HG02798 (cell line): Measurements from ENCODE around the gene KIR3DL2.
"Not testable (repeated sequence)": the region's sequence is repeated elsewhere in the genome, so short reads cannot be mapped to it uniquely, and the experiment has no call there.

ENCODE experiments used
- ATAC-seq: cut with Tn5 transposase; IDR thresholded peaks from one replicate; pipeline ENCODE4 v1.9.1; 2021; ENCODE audit warnings: mild to moderate bottlenecking; ENCODE audit not compliant: unreplicated experiment, poor library complexity

Gene KIR3DL2

DNA sequence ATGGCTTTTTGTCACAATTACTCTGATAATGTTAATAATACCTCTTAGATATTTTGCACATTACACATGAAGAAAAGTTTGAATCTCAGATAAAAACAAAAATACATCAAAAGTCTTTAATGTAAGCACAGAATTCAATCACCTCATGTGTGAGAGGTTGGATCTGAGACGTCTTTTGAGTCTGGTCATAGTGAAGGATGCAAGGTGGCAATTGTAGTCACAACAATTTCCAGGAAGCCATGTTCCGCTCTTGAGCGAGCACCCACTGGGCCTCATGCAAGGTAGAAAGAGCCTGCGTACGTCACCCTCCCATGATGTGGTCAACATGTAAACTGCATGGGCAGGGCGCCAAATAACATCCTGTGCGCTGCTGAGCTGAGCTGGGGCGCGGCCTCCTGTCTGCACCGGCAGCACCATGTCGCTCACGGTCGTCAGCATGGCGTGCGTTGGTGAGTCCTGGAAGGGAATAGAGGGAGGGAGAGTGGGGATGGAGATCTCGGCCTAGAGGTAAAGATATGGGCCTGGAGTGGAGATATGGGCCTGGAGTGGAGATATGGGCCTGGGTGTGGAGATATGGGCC lies at the start of gene KIR3DL2:
TSS of gene KIR3DL2 (plus strand) at position 383 of the 580 bp plus-strand sequence. CDS start at position 416, 33 bp downstream.
- not testable (repeated sequence) for ATAC-seq

DNA sequence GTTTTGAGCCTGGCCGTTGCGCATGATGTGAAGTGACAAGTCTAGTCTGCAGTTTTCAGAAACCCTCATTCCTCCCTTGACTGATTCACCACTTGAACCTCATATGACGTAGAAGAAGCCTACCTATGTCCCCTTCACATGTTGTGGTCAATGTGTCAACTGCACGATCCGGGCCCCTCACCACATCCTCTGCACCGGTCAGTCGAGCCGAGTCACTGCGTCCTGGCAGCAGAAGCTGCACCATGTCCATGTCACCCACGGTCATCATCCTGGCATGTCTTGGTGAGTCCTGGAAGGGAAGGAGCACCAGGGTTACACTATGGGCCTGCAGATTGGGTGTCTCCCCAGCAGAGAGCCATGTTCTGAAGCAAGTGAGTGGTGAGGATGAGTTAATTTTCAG lies 46.8 kb upstream of the KIR3DL2 start, which contains the start of gene KIR2DL4:
TSS of gene KIR2DL4 (plus strand) at position 201 of the 400 bp plus-strand sequence. CDS start at position 243, 42 bp downstream.
- ATAC-seq = no peak

DNA sequence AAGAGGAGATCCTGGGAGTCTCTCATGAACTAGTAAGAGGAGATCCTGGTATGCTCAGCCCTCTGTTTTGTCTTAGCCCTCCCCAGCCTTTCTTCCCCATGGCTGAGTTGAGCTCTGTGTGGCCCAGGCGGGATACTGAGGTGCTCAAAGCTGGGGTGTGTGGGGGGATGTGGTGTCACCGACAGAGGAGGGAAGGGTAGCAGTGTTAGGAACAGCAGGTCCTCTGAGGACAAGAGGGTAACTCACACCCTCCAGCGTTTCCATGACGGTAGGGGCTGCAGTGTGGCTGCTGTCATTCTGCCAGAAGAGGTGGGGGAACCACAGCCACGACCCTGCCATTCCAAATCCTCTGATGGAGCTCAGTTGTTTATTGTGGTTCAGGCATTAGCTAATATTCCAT lies 46.1 kb upstream of the KIR3DL2 start:
- no peak for ATAC-seq

DNA sequence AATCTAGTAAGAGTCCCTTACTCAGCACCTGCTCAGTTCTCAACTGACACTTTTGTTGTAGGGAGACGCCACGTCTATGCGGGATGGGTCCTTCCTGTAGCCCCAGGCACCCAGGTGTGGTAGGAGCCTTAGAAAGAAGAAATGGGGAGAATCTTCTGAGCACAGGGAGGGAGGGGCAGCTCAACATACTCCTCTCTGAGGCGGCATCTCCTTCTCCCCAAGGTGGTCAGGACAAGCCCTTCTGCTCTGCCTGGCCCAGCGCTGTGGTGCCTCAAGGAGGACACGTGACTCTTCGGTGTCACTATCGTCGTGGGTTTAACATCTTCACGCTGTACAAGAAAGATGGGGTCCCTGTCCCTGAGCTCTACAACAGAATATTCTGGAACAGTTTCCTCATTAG lies 45.7 kb upstream of the KIR3DL2 start:
- no peak for ATAC-seq

DNA sequence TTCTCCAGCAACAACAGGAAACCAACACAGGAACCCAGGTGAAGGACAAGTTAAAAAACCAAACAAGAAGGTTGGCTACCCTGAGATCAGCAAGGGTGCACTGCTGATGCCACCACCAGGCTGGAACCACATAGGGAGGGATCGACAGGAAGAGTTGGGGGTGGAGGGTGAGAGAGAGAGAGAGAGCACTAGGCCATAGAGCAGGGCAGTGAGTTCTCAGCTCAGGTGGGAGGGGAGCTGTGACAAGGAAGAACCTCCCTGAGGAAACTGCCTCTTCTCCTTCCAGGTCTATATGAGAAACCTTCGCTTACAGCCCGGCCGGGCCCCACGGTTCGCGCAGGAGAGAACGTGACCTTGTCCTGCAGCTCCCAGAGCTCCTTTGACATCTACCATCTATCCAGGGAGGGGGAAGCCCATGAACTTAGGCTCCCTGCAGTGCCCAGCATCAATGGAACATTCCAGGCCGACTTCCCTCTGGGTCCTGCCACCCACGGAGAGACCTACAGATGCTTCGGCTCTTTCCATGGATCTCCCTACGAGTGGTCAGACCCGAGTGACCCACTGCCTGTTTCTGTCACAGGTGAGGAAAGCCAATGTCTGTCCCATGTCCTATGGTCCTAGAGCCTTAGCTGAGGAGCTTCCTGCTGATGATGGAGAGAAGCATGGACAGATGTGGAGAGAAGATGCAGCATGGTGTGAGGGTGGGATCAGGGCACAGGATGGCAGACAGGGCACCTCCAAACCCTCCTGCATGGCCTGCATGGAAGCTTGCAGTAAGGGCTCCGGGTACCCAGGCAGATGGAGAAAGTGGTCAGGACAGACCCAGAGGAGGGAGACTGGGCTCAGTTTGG lies 44.4 kb upstream of the KIR3DL2 start:
- ATAC-seq = no peak

DNA sequence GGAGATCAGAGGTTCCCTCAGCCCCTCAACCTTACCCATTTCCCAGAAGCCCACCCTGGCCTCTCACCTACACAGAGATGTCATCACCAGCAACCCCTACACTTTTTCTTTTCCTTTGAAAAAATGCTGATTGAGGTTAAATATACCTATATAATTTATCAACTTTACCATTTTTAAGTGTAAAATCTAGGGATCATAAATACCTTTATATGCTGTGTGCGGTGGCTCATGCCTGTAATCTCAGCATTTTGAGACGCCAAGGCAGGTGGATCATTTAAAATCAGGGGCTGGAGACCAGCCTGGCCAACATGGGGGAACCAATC lies 43.8 kb upstream of the KIR3DL2 start:
- no peak for ATAC-seq

DNA sequence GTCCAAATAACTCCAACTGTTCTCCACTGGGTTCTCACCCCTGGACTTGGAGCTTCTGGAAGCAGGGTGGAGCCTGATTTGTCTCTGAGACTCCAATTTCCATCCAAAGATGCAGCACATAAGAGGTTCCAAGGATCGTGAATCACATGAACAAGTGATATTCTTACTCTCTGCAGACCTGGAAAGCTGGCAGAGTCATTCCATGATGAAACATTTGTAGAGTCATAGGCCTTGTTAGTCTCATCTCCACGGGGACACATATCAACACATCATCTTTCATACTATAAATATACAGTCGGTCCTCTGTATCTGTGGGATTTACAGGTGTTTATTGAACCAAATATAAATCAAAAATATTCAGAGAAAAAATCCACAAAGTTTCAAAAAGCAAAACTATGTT lies 35.7 kb upstream of the KIR3DL2 start:
- not testable (repeated sequence) for ATAC-seq

DNA sequence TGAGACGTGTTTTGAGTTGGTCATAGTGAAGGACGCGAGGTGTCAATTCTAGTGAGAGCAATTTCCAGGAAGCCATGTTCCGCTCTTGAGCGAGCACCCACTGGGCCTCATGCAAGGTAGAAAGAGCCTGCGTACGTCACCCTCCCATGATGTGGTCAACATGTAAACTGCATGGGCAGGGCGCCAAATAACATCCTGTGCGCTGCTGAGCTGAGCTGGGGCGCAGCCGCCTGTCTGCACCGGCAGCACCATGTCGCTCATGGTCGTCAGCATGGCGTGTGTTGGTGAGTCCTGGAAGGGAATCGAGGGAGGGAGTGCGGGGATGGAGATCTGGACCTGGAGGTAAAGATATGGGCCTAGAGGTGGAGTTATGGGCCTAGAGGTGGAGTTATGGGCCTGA lies 34.0 kb upstream of the KIR3DL2 start, which contains the start of gene KIR3DL1:
TSS of gene KIR3DL1 (plus strand) at position 218 of the 400 bp plus-strand sequence.
- not testable (repeated sequence) for ATAC-seq

DNA sequence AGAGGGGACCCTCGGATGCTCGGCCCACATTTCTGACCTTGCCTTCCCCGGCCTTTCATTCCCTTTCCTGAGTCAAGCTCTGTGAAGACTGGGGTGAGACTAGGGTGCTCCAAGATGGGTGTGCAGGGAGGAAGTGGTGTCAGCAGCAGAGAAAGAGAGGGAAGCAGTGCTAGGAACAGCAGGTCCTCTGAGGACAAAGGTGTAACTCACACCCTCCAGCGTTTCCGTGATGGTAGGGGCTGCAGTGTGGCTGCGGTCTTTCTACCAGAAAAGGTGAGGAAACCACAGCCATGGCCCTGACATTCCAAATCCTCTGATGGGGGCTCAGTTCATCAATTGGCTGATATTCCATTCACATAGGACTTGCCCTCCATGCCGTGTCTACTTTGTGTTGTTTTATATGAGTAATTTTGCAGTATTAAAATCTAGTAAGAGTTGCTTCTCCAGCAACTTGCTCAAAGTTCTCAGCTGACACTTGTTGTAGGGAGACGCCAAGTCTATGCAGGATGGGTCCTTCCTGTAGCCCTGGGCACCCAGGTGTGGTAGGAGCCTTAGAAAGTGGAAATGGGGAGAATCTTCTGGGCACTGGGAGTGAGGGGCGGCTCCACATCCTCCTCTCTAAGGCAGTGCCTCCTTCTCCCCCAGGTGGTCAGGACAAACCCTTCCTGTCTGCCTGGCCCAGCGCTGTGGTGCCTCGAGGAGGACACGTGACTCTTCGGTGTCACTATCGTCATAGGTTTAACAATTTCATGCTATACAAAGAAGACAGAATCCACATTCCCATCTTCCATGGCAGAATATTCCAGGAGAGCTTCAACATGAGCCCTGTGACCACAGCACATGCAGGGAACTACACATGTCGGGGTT lies 32.3 kb upstream of the KIR3DL2 start:
- ATAC-seq = no peak

DNA sequence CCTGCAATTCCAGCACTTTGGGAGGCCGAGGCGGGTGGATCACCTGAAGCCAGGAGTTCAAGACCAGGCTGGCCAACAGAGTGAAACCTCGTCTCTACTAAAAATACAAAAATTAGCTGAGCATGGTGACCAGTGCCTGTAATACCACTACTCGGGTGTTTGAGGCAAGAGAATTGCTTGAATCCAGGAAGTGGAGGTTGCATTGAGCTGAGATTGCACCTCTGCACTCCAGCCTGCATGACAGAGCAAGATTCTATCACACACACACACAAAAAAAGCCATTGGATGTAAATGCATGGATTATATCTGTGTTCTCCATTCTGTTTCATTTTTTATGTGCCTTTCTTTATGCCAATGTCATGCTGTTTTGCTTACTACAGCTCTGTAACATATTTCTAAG lies 25.8 kb upstream of the KIR3DL2 start:
- ATAC-seq = not testable (repeated sequence)

DNA sequence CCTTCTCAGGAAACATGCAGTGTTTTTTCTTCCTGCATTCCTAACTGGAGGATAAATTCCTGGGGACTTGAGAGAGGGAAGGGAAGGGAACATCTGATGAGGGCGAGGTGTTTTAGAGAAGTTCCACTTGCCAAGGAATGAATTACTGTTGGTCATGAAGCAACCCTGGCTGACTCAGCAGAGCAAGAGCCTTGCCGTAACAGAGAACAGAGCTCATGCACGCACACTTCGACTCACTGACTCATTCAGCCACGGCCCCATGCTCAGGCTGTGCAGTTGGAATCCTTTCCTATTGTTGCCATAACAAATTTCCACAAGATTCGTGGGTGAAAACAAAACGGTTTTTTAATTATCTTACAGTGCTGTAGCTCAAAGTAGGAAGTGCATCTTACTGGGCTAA lies 24.9 kb upstream of the KIR3DL2 start:
- ATAC-seq = not testable (repeated sequence)

DNA sequence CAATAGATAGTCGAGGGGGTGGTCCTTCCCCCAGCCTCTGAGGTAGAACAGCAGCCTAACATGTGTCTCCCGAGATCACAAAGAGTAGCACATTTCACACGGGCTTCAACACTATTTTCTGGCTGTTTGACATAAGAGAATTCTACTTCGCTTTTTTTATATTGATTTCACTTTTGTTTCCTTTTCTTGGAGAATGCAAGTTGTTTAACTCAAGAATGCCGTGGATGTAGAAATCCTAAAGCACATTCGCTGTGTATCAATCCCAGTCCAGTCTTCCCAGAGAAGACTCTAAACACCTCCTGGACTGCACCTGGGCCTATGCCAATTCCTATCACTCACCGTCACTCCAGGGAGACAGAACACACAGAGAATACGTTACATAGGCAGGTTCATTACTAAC lies 22.2 kb upstream of the KIR3DL2 start:
- not testable (repeated sequence) for ATAC-seq

DNA sequence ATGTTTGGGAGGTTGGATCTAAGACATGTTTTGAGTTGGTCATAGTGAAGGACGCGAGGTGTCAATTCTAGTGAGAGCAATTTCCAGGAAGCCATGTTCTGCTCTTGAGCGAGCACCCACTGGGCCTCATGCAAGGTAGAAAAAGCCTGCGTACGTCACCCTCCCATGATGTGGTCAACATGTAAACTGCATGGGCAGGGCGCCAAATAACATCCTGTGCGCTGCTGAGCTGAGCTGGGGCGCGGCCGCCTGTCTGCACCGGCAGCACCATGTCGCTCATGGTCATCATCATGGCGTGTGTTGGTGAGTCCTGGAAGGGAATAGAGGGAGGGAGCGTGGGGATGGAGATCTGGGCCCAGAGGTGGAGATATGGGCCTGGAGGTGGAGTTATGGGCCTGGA lies 17.7 kb upstream of the KIR3DL2 start, which contains the start of gene KIR2DS4:
TSS of gene KIR2DS4 (plus strand) at position 181 of the 400 bp plus-strand sequence.
- ATAC-seq = not testable (repeated sequence)

DNA sequence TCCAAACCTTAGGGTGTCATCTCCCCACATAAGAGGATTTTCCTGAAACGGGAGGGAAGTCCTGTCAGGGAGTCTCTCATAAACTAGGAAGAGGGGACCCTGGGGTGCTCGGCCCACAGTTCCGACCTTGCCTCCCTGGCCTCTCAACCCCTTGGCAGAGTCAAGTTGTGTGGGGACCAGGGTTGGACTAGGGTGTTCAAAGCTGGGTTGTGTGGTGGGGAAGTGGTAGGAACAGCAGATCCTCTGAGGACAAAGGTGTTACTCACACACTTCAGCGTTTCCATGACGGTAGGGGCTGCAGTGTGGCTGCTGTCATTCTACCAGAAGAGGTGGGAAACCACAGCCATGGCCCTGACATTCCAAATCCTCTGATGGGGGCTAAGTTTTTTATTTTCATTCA lies 15.1 kb upstream of the KIR3DL2 start:
- ATAC-seq = not testable (repeated sequence)

DNA sequence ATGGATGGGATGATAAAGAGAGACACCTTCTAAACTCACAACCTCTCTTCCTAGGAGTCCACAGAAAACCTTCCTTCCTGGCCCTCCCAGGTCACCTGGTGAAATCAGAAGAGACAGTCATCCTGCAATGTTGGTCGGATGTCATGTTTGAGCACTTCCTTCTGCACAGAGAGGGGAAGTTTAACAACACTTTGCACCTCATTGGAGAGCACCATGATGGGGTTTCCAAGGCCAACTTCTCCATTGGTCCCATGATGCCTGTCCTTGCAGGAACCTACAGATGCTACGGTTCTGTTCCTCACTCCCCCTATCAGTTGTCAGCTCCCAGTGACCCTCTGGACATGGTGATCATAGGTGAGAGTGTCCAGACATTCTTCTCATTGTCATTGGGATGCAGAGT lies 12.7 kb upstream of the KIR3DL2 start:
- not testable (repeated sequence) for ATAC-seq

DNA sequence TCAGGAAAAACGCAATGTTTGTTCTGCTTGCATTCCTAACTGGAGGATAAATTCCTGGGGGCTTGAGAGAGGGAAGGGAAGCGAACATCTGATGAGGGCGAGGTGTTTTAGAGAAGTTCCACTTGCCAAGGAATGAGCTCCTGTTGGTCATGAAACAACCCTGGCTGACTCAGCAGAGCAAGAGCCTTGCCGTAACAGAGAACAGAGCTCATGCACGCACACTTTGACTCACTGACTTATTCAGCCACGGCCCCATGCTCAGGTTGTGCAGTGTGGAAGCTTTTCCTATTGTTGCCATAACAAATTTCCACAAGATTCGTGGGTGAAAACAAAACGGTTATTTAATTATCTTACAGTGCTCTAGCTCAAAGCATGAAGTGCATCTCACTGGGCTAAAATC lies 7.1 kb upstream of the KIR3DL2 start:
- ATAC-seq = not testable (repeated sequence)

DNA sequence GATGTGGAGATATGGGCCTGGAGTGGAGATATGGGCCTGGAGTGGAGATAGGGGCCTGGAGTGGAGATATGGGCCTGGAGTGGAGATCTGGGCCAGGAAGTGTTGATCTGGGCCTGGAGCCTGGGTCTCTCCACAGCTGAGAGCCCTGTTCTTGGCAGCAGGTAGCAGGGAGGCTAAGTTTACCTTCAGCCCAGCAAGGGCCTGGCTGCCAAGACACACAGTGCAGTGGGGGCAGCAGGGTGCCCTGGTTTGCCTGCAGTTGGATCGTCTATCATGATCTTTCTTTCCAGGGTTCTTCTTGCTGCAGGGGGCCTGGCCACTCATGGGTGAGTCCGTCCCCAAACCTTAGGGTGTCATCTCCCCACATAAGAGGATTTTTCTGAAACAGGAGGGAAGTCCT lies 687 bp downstream of the KIR3DL2 start:
- ATAC-seq = no peak

DNA sequence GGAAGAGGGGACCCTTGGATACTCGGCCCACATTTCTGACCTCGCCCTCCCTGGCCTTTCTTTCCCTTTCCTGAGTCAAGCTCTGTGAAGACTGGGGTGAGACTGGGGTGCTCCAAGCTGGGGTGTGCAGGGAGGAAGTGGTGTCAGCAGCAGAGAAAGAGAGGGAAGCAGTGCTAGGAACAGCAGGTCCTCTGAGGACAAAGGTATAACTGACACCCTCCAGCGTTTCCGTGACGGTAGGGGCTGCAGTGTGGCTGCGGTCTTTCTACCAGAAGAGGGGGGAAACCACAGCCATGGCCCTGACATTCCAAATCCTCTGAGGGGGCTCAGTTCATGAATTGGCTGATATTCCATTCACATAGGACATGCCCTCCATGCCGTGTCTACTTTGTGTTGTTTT lies 1.1 kb downstream of the KIR3DL2 start:
- ATAC-seq = no peak

DNA sequence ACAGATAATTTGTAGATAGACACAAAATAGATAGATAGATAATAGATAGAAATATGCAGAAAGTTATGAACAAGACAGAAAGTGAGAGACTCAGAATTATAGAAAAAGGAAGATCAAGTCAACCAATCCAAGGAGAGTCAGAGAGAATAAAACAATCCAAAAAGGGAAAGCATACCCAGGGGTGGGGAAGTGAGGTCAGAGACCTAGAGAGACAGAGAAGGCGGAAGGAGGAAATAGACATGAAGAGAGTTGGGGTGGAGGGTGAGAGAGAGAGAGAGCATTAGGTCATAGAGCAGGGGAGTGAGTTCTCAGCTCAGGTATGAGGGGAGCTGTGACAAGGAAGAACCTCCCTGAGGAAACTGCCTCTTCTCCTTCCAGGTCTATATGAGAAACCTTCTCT lies 5.0 kb downstream of the KIR3DL2 start:
- ATAC-seq = not testable (repeated sequence)

DNA sequence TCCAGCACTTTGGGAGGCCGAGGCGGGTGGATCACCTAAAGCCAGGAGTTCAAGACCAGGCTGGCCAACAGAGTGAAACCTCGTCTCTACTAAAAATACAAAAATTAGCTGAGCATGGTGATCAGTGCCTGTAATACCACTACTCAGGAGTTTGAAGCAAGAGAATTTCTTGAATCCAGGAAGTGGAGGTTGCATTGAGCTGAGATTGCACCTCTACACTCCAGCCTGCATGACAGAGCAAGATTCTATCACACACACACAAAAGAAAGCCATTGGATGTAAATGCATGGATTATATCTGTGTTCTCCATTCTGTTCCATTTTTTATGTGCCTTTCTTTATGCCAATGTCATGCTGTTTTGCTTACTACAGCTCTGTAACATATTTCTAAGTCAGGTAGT lies 8.2 kb downstream of the KIR3DL2 start:
- ATAC-seq = not testable (repeated sequence)

DNA sequence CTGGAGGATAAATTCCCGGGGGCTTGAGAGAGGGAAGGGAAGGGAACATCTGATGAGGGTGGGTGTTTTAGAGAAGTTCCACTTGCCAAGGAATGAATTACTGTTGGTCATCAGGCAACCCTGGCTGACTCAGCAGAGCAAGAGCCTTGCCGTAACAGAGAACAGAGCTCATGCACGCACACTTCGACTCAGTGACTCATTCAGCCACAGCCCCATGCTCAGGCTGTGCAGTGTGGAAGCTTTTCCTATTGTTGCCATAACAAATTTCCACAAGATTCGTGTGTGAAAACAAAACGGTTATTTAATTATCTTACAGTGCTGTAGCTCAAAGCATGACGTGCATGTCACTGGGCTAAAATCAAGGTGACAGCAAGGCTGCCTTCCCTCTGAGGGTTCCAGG lies 9.2 kb downstream of the KIR3DL2 start:
- ATAC-seq = not testable (repeated sequence)
